ENCODE measurements around the gene MLLT10.

Gene MLLT10

DNA sequence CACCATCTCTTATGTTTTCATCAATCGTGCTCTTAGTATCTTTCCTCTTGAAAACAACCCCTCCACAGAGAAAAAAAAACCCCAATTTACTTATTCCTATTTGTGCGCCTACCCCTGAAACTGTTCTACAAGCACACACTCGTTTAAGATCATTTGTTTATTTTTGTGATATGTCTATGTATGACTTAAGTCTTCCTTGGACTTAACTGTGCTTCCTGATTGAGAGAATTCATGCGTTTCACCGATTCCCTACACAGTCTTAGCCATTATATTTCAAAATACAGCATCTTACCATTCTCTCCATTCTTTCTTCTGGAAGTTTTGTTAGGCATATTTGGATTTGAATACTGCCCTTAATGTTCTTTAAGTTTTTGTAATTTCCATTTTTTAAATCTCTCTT lies 159.4 kb downstream of the MLLT10 start:
- DNase-seq (ENCODE audit: low spot score), result no peak
- H3K27ac ChIP-seq, result no peak overlapping the region
- TF ChIP-seq, protein P1, sequence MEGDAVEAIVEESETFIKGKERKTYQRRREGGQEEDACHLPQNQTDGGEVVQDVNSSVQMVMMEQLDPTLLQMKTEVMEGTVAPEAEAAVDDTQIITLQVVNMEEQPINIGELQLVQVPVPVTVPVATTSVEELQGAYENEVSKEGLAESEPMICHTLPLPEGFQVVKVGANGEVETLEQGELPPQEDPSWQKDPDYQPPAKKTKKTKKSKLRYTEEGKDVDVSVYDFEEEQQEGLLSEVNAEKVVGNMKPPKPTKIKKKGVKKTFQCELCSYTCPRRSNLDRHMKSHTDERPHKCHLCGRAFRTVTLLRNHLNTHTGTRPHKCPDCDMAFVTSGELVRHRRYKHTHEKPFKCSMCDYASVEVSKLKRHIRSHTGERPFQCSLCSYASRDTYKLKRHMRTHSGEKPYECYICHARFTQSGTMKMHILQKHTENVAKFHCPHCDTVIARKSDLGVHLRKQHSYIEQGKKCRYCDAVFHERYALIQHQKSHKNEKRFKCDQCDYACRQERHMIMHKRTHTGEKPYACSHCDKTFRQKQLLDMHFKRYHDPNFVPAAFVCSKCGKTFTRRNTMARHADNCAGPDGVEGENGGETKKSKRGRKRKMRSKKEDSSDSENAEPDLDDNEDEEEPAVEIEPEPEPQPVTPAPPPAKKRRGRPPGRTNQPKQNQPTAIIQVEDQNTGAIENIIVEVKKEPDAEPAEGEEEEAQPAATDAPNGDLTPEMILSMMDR (IDR thresholded peaks at IDR 0.05), result no peak
- no peak overlapping the region for H3K4me3 ChIP-seq

DNA sequence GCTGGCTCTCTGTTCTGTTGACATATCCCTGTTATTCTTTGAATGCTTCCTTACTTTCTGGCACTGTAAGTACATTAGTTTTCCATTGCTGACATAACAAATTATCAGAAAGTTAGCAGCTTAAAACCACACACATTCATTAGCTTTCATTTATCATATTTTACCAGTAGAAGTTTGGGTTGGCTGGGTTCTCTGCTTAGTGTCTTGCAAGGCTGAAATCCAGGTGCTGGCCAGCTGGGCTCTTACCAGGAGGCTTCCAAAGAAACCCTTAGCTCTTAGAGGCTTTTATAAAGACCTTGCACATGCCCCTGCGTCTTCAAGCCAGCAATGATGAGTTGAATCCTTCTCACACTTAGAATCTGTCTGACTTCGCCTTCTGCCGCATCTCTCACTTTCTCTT lies 160.6 kb downstream of the MLLT10 start:
- no peak overlapping the region for H3K4me3 ChIP-seq
- DNase-seq (ENCODE audit: low spot score), result no peak

DNA sequence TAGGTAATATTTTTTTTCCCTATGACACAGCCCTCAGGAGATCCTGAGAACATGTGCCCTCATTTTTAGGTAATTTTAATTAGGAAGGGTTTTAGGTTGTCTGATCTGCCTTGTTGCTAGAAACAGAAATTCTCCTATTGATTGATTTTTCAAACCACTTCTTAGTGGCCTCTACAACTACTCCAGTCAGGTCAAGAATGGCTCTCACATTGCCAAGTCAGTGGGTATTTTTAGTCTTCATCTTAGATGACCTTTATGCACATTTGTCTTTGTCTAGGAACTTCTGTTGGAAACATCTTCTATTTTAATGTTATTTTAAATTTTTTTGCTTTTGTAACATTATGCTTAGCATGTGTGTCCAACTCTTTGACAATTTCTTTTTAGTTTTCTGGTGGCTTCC lies 162.3 kb downstream of the MLLT10 start:
- H3K27ac ChIP-seq, result no peak overlapping the region
- H3K4me3 ChIP-seq, result no peak overlapping the region
- no peak for DNase-seq (ENCODE audit: low spot score)
- TF ChIP-seq, protein P1 (IDR thresholded peaks at IDR 0.05), result no peak

More for the DNA sequence above, 160.6 kb downstream of the MLLT10 start:
- H3K27ac ChIP-seq, result no peak overlapping the region
- TF ChIP-seq, protein P1 (IDR thresholded peaks at IDR 0.05), result no peak

DNA sequence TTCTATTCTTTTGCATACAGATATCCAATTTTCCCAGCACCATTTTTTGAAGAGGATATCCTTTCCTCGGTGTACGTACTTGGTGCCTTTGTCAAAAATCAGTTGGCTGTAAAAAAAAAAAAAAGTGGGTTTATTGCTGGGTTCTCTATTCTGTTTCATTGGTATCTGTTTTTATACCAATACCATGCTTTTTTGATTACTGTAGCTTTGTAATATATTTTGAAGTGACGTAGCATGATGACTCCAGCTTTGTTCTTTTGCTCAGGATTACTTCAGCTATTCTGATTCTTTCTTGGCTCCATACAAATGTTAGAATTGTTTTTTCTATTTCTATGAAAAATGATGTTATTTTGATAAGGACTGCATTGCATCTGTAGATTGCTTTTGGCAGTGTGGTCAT lies 165.5 kb downstream of the MLLT10 start:
- Histone ChIP-seq H3K4me3 (no peak overlapping the region), H3K27ac (no peak overlapping the region)
- TF ChIP-seq, protein P1 (IDR thresholded peaks at IDR 0.05), result no peak
- no peak for DNase-seq (ENCODE audit: low spot score)

DNA sequence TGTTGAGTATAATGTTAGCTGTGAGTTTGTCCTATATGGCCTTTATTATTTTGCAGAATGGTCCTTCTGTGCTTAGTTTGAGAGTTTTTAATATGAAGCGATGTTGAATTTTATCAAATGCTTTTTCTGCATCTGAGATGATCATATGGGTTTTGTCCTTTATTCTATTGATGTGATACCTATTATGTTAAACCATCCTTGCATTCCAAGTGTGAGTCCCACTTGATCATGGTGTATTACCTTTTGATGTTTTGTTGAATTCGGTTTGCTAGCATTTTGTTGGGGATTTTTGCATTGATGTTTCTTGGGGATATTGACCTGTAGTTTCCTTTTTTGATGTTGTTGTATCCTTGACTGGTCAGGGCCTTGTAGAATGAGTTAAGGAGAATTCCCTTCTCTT lies 166.4 kb downstream of the MLLT10 start:
- Histone ChIP-seq H3K27ac (no peak overlapping the region), H3K4me3 (no peak overlapping the region)
- no peak for DNase-seq (ENCODE audit: low spot score)
- TF ChIP-seq, protein P1 (IDR thresholded peaks at IDR 0.05), result no peak

DNA sequence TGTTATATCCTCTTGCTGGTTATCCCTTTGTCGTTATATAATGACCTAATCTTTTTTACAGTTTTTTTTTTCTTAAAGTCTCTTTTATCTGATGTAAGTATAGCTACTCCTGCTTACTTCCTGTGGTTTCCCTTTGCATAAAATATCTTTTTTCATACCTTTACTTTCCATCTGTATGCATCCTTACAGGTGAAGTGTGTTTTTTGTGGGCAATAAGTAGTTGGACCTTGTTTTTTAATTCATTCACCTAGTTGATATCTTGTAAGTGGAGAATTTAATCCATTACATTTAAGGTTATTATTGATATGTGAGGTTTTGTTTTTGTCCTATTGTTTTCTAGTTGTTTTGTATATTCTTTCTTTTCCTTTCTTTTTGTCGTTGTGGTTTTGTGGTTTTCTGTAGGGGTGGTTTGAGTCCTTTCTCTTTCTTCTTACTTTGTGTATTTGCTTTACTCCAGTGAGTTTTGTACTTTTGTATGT lies 168.6 kb downstream of the MLLT10 start:
- Histone ChIP-seq H3K27ac (no peak overlapping the region), H3K4me3 (no peak overlapping the region)
- TF ChIP-seq, protein P1 (IDR thresholded peaks at IDR 0.05), result no peak
- DNase-seq (ENCODE audit: low spot score), result no peak

DNA sequence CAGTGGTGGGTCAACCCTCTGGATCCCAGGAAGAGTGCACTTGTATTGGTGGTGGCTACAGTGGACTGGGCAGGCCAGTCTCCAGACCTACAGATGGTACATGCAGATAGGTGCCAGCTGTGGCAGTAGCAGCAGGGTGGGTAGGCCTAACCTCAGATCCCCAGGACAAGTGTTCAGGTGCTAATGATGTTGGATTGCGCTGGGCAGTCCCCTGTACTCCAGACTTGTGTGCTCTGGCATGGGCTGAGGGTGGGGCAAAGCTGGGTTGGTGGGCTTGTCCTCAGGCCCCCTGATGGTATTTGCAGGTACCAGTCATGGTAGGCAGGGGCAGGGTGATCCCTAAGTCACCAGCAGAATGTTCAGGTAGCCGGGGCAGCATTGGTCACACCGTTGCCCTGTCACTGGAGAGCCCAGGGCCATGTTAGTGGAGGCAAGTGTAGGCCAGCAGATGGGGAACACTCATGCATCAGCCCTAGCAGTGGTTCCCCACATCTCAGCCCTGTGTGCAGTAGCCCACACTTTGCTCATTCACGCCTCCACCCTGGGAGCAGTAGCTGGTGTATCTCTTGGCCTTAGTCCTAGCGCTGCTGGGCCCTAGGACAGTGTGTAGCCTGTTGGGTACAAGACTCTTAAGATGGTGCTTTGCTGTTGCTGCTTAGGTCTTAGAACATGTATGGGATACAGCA lies 171.3 kb downstream of the MLLT10 start:
- Histone ChIP-seq H3K4me3 (no peak overlapping the region), H3K27ac (no peak overlapping the region)
- TF ChIP-seq, protein P1 (IDR thresholded peaks at IDR 0.05), result no peak
- no peak for DNase-seq (ENCODE audit: low spot score)
